HG03135 (cell line): ENCODE results near the gene SLCO2A1.

Experiments
- ATAC-seq: cut with Tn5 transposase; IDR thresholded peaks from one replicate; pipeline ENCODE4 v1.9.1; 2021; ENCODE audit warnings: mild to moderate bottlenecking, moderate library complexity; ENCODE audit not compliant: unreplicated experiment

SLCO2A1 gene

GRCh38 chr3:134002306-134002705 lies 27.4 kb downstream of the SLCO2A1 start:
- ATAC-seq = no peak

GRCh38 chr3:134001251-134001650 lies 28.5 kb downstream of the SLCO2A1 start:
- ATAC-seq = no peak

- no peak for ATAC-seq
Observed at GRCh38 chr3:133999891-134000685, 29.6 kb downstream of the SLCO2A1 start.

- ATAC-seq = no peak
Observed at GRCh38 chr3:133998691-133999241, 31.0 kb downstream of the SLCO2A1 start.

- no peak for ATAC-seq
Observed at GRCh38 chr3:133997871-133998635, 31.7 kb downstream of the SLCO2A1 start.

GRCh38 chr3:133996996-133997395 lies 32.7 kb downstream of the SLCO2A1 start:
- ATAC-seq = no peak

GRCh38 chr3:133996251-133996661 lies 33.5 kb downstream of the SLCO2A1 start:
- no peak for ATAC-seq

GRCh38 chr3:133995264-133995663 lies 34.5 kb downstream of the SLCO2A1 start:
- ATAC-seq = no peak

GRCh38 chr3:133994166-133994890 lies 35.4 kb downstream of the SLCO2A1 start:
- no peak for ATAC-seq

- ATAC-seq = no peak
Observed at GRCh38 chr3:133992951-133993620, 36.6 kb downstream of the SLCO2A1 start.

GRCh38 chr3:133992381-133992780 lies 37.3 kb downstream of the SLCO2A1 start:
- ATAC-seq = no peak

GRCh38 chr3:133991637-133992036 lies 38.1 kb downstream of the SLCO2A1 start:
- ATAC-seq = no peak

- ATAC-seq = no peak
Observed at GRCh38 chr3:133991209-133991608, 38.5 kb downstream of the SLCO2A1 start.

- no peak for ATAC-seq
Observed at GRCh38 chr3:133989936-133990702, 39.6 kb downstream of the SLCO2A1 start.

- no peak for ATAC-seq
Observed at GRCh38 chr3:133988631-133989161, 41.0 kb downstream of the SLCO2A1 start.

- ATAC-seq = no peak
Observed at GRCh38 chr3:133987948-133988484, 41.7 kb downstream of the SLCO2A1 start.

GRCh38 chr3:133987136-133987535 lies 42.6 kb downstream of the SLCO2A1 start:
- no peak for ATAC-seq

GRCh38 chr3:133986311-133986710 lies 43.4 kb downstream of the SLCO2A1 start:
- no peak for ATAC-seq

- no peak for ATAC-seq
Observed at GRCh38 chr3:133984975-133985374, 44.8 kb downstream of the SLCO2A1 start.
